Left lung (tissue), 10 donors: ENCODE measurements around the gene FTO. TPM values are rescaled to one million over a fixed set of nuclear protein-coding genes. Genes with fewer than 3 reads are reported as not detected.
"Not testable (repeated sequence)": the region's sequence is repeated elsewhere in the genome, so short reads cannot be mapped to it uniquely, and the experiment has no call there.

Experiments used
- ATAC-seq: fragments of 200-7000 bp; cut with Tn5 transposase; one replicate; pipeline ENCODE4 v1.9.1; 2020; ENCODE audit warnings: moderate library complexity
- DNase-seq, 4 donors: peaks; one replicate each; pipeline ENCODE4 v3.0.0-alpha.2; 2013 to 2020
- H3K27ac ChIP-seq, 2 donors: fragments of 200-600 bp; sonication (generic) in 1 of 2; one replicate each; pipeline versions ENCODE4 v1.5.0 to v1.8.0; 2020 to 2021
- H3K27me3 ChIP-seq, 2 donors: fragments of 200-600 bp; sonication (generic) in 1 of 2; one replicate each; pipeline versions ENCODE4 v1.5.0 to v1.8.0; 2020 to 2021
- H3K36me3 ChIP-seq, 2 donors: fragments of 200-600 bp; sonication (generic) in 1 of 2; one replicate each; pipeline versions ENCODE4 v1.5.0 to v1.8.0; 2020 to 2021
- H3K4me1 ChIP-seq, 2 donors: fragments of 200-600 bp; one replicate each; pipeline ENCODE4 v1.8.0; 2021
- H3K4me3 ChIP-seq, 2 donors: fragments of 200-600 bp; sonication (generic) in 1 of 2; one replicate each; pipeline versions ENCODE4 v1.5.0 to v1.8.0; 2020 to 2021; ENCODE audit warnings: mild to moderate bottlenecking in 1 of 2
- H3K9me3 ChIP-seq, 2 donors: fragments of 200-600 bp; sonication (generic) in 1 of 2; one replicate each; pipeline versions ENCODE4 v1.5.0 to v1.8.0; 2020 to 2021
- intact Hi-C, 2 donors: fragments of 100-400 bp; cut with DNase I; formaldehyde crosslinking; loops; one replicate each; pipeline versions ENCODE4 v1.11.2 to v1.14.2; 2022
- polyA plus RNA-seq, 6 donors: library from polyadenylated mRNA; unstranded; fragments of 120-200 nt; gene quantifications; one replicate each; pipeline ENCODE4 v1.2.1, GENCODE V29; 2013; ENCODE audit not compliant: insufficient read length in 6 of 6
- total RNA-seq, 2 donors: library from RNA; stranded (reverse); fragmentation: NEBNext Ultra II Directional; extraction: Animal tissue kit (Norgen Biotek cat#: 25700); gene quantifications; one replicate each; pipeline ENCODE4 v1.2.1, GENCODE V29; 2021
- TF ChIP-seq, protein P1 (sequence below), 2 donors: fragments of 200-600 bp; sonication (generic) in 1 of 2; IDR thresholded peaks; one replicate each; pipeline versions ENCODE4 v1.5.0 to v1.8.0; 2021; ENCODE audit warnings: antibody characterized with exemption in 2 of 2
- donor health status: DM: no; HTN: yes; CAD: no.
- donor health status: DM: no; HTN: no; CAD: no.

FTO gene
- total and polyA plus RNA-seq, 8 donors, result 69.0 to 99.6 (median 90.7) TPM

DNA sequence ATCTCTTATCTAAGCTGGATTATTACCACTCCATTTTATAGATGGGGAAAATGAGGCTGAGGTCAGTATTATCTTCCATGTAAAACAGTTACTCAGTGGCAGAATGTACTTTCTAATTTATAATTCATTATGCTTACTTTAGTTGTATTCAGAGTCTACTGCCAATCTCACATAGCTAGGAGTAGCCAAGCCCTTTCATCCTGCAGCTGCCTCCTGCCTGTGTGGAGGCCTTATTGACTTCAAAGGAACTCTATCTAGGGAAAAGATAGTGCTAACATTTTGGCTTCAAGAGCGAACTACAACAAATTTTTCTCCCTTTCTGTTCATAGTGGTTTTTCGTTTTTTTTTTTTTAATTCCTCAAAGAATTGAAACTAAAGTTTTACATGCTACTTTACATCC is 13.2 kb upstream of the FTO start:
- no peaks in the 10 kb centered on the region for H3K27me3 ChIP-seq
- intact Hi-C loops, result no loop called here
- TF ChIP-seq, protein P1, sequence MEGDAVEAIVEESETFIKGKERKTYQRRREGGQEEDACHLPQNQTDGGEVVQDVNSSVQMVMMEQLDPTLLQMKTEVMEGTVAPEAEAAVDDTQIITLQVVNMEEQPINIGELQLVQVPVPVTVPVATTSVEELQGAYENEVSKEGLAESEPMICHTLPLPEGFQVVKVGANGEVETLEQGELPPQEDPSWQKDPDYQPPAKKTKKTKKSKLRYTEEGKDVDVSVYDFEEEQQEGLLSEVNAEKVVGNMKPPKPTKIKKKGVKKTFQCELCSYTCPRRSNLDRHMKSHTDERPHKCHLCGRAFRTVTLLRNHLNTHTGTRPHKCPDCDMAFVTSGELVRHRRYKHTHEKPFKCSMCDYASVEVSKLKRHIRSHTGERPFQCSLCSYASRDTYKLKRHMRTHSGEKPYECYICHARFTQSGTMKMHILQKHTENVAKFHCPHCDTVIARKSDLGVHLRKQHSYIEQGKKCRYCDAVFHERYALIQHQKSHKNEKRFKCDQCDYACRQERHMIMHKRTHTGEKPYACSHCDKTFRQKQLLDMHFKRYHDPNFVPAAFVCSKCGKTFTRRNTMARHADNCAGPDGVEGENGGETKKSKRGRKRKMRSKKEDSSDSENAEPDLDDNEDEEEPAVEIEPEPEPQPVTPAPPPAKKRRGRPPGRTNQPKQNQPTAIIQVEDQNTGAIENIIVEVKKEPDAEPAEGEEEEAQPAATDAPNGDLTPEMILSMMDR (IDR thresholded peaks at IDR 0.05), result no peak
- H3K27ac ChIP-seq, result no peak overlapping the region
- H3K4me1 ChIP-seq, result no peaks in the 10 kb centered on the region
- no peaks in the 10 kb centered on the region for H3K9me3 ChIP-seq
- no peak overlapping the region for H3K4me3 ChIP-seq
- no peaks in the 10 kb centered on the region for H3K36me3 ChIP-seq
- no peak for DNase-seq
- no peak for ATAC-seq

DNA sequence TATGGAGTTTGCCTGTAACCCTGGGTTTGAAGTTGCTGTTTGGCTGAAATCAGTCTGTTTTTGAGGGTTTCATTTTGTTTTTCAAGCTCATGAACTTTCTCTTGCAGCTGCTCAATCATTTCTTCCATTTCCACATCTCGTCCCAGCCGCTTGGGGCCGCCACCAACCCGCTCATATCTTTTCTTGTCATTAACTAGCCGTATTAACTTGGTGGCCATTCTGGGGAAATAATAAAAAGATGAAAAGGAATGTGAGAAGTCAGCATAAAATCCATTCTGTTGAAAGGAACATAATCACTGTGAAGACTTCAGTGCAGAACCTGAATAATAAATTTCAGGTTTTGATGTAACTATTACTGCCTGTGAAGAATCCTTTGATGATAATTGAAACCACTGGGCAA is 11.8 kb upstream of the FTO start:
- ATAC-seq (no peak), DNase-seq (no peak)
- no peak overlapping the region for H3K27ac ChIP-seq
- H3K9me3 ChIP-seq, result peaks cover 0 to 2% of the 10 kb centered on the region in 2 donors
- H3K27me3 ChIP-seq, result no peaks in the 10 kb centered on the region
- TF ChIP-seq, protein P1 (IDR thresholded peaks at IDR 0.05), result no peak
- no peak overlapping the region for H3K4me3 ChIP-seq
- H3K4me1 ChIP-seq, result no peaks in the 10 kb centered on the region
- intact Hi-C loops, result no loop called here
- H3K36me3 ChIP-seq, result no peaks in the 10 kb centered on the region

DNA sequence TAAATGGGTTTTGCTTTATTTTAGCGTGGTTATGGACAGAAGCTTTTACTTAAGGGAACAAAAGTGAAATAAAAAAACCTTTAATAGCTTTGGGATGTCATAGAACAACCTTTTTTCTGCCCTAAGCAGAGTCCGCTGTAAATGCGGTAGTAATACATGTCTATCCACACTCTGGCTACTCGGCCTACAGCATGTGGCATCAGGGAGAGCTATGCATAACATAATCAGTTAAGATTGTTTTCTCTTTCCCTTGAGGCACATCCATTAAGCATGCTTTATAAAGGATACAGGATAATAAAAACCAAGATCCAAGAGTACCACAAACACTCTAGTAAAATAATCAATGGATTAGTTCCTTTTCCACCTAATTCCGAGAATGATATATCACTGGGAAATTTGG is 10.6 kb upstream of the FTO start:
- H3K4me3 ChIP-seq, result no peak overlapping the region
- H3K27me3 ChIP-seq, result no peaks in the 10 kb centered on the region
- H3K36me3 ChIP-seq, result no peaks in the 10 kb centered on the region
- no peaks in the 10 kb centered on the region for H3K4me1 ChIP-seq
- H3K27ac ChIP-seq, result no peak overlapping the region
- TF ChIP-seq, protein P1 (IDR thresholded peaks at IDR 0.05), result no peak
- peaks cover 0 to 2% of the 10 kb centered on the region in 2 donors for H3K9me3 ChIP-seq
- no peak for ATAC-seq
- intact Hi-C loops, result no loop called here
- no peak for DNase-seq

DNA sequence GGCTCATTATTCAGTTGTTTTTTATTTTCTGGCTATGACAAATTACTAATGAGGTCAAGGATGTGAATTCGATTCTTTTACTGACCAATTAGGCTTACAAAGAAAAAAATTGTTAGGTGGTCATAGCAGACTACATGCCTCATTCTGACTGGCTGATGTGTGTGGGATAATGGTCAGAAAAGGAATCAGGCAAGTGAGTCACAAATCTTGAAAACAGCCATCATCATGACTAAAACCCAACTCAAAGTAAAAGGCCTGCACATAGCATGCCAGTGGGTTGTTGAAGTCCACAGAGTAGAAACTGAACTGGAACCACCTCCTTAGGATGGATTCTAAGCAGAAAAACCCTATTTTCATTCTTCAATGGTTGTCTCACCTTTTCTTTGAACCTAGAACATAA is 8.9 kb upstream of the FTO start:
- Histone ChIP-seq H3K4me1 (no peaks in the 10 kb centered on the region), H3K36me3 (no peaks in the 10 kb centered on the region), H3K27ac (no peak overlapping the region), H3K4me3 (no peak overlapping the region), H3K9me3 (peaks cover 0 to 2% of the 10 kb centered on the region in 2 donors), H3K27me3 (no peaks in the 10 kb centered on the region)
- TF ChIP-seq, protein P1 (IDR thresholded peaks at IDR 0.05), result no peak
- intact Hi-C loops, result no loop called here
- no peak for ATAC-seq
- DNase-seq, result no peak

DNA sequence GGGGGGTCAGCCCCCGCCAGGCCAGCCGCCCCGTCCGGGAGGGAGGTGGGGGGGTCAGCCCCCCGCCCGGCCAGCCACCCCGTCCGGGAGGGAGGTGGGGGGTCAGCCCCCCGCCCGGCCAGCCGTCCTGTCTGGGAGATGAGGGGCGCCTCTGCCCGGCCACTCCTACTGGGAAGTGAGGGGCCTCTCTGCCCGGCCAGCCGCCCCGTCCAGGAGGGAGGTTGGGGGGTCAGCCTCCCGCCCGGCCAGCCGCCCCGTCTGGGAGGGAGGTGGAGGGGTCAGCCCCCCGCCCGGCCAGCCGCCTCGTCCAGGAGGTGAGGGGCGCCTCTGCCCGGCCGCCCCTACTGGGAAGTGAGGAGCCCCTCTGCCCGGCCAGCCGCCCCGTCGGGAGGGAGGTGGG is 5.7 kb upstream of the FTO start:
- intact Hi-C loops, H3K27ac ChIP-seq, H3K4me3 ChIP-seq, ATAC-seq, H3K36me3 ChIP-seq, H3K4me1 ChIP-seq, H3K9me3 ChIP-seq, H3K27me3 ChIP-seq: not testable (repeated sequence)
- DNase-seq, result peak in 1 of 4 donors; percentile 71

DNA sequence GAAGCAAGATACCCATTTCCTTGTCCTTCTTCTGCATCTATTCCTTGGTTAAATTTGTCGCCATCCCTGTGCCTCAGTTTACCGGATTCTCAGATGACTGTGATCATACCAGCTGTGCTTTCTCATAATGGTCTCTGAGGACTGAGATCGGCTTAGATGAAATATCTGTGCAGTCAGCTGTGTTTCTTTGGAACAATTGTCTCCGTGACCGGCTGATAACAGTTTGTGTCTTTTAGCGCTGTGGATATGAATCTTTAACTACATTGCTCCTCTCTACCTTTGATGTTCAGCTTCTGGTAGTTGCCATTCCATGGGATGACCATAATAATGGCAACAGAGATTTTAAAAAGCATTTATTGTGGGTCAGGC is 473 bp downstream of the FTO start:
- peaks cover 5 to 22% of the 10 kb centered on the region in 2 donors for H3K4me1 ChIP-seq
- H3K27me3 ChIP-seq, result no peaks in the 10 kb centered on the region
- H3K27ac ChIP-seq, result peak overlapping the region; percentile 49 to 72
- H3K4me3 ChIP-seq, result peak overlapping the region; percentile 72 to 79
- TF ChIP-seq, protein P1 (IDR thresholded peaks at IDR 0.05), result no peak
- H3K36me3 ChIP-seq, result no peaks in the 10 kb centered on the region
- H3K9me3 ChIP-seq, result no peaks in the 10 kb centered on the region
- no peak for DNase-seq
- intact Hi-C loops, result no loop called here
- ATAC-seq, result no peak
